ENCODE data around the gene CALM1. TPM values are rescaled to one million over a fixed set of nuclear protein-coding genes. Genes with fewer than 3 reads are reported as not detected.

CALM1 gene
- total and polyA plus RNA-seq, 10 of the 15 experiments (the other 5 are each of a cell fraction or from before 2014, with no cell fraction given), result 110 to 729 (median 261) TPM

GRCh38 chr14:90427848-90428426 is 31.1 kb downstream of the CALM1 start (continued):
- TF ChIP-seq CEBPZ (IDR thresholded peaks at IDR 0.05; ENCODE audit: low read depth, low read length), result no peak
- no peak for TF ChIP-seq BHLHE40 (IDR thresholded peaks at IDR 0.05; ENCODE audit: borderline replicate concordance in 1 of 2, low read depth in 2 of 2, low read length in 1 of 2)
- TF ChIP-seq REST (IDR thresholded peaks at IDR 0.05; ENCODE audit: low read depth, low read length), result no peak
- TF ChIP-seq SMARCA5 (IDR thresholded peaks at IDR 0.05), result no peak
- no peak for TF ChIP-seq RB1 (IDR thresholded peaks at IDR 0.05; ENCODE audit: borderline replicate concordance)

All from GM12878 (cell line).